Measurements from ENCODE around the gene PPFIA2.

- TF ChIP-seq POLR2AphosphoS5 (IDR thresholded peaks at IDR 0.05; ENCODE audit: borderline replicate concordance, low read depth, low read length), result no peak
- no peak for TF ChIP-seq EZH2 (IDR thresholded peaks at IDR 0.05)
- no peak for TF ChIP-seq FOXP2 (optimal IDR thresholded peaks at IDR 0.05; ENCODE audit: control extremely low read depth, extremely low read length, insufficient read depth)
Observed at GRCh38 chr12:81375969-81376368, 383.2 kb downstream of the PPFIA2 start.
